GM19463 (cell line): ENCODE measurements around the gene GALNT17.
A peak's percentile ranks its signal among the peaks of the same experiment; 100 is the strongest.
"Not testable (repeated sequence)": the region's sequence is repeated elsewhere in the genome, so short reads cannot be mapped to it uniquely, and the experiment has no call there.

Experiments used
- ATAC-seq: cut with Tn5 transposase; IDR thresholded peaks from one replicate; pipeline ENCODE4 v1.9.1; 2021; ENCODE audit warnings: mild to moderate bottlenecking, moderate library complexity; ENCODE audit not compliant: unreplicated experiment

GALNT17 gene

GRCh38 chr7:71721742-71722141 is 589.8 kb downstream of the GALNT17 start:
- no peak for ATAC-seq

GRCh38 chr7:71723859-71724258 is 591.9 kb downstream of the GALNT17 start:
- no peak for ATAC-seq

GRCh38 chr7:71727347-71727746 is 595.4 kb downstream of the GALNT17 start:
- no peak for ATAC-seq

- ATAC-seq, result no peak
Observed at GRCh38 chr7:71731740-71732139, 599.8 kb downstream of the GALNT17 start.

- ATAC-seq, result no peak
Observed at GRCh38 chr7:71733107-71733870, 601.3 kb downstream of the GALNT17 start.

- peak; percentile 63 for ATAC-seq
Observed at GRCh38 chr7:71735961-71736556, 604.1 kb downstream of the GALNT17 start.

GRCh38 chr7:71737931-71738540 is 606.1 kb downstream of the GALNT17 start:
- ATAC-seq, result not testable (repeated sequence)

- ATAC-seq, result no peak
Observed at GRCh38 chr7:71739520-71740173, 607.7 kb downstream of the GALNT17 start.

- no peak for ATAC-seq
Observed at GRCh38 chr7:71740174-71740560, 608.2 kb downstream of the GALNT17 start.

GRCh38 chr7:71746006-71746405 is 614.1 kb downstream of the GALNT17 start:
- ATAC-seq, result no peak

GRCh38 chr7:71750290-71750689 is 618.3 kb downstream of the GALNT17 start:
- no peak for ATAC-seq

GRCh38 chr7:71752171-71752935 is 620.4 kb downstream of the GALNT17 start:
- ATAC-seq, result no peak

GRCh38 chr7:71753236-71753635 is 621.3 kb downstream of the GALNT17 start:
- ATAC-seq, result no peak

GRCh38 chr7:71753956-71754664 is 622.2 kb downstream of the GALNT17 start:
- no peak for ATAC-seq

GRCh38 chr7:71754828-71755227 is 622.9 kb downstream of the GALNT17 start:
- no peak for ATAC-seq

- no peak for ATAC-seq
Observed at GRCh38 chr7:71761336-71761735, 629.4 kb downstream of the GALNT17 start.
